Stimulated activated CD4-positive, alpha-beta T cell treated with anti-CD3 and anti-CD28 coated beads, TNF-alpha, amount 100 ng/mL, for 24 hours (primary cell): ENCODE results near the gene PTPRT.

Experiments
- DNase-seq, 3 experiments: peaks; one replicate each; pipeline ENCODE4 v3.0.0-alpha.2; 2020; ENCODE audit warnings: low read depth in 3 of 3

The PTPRT gene

DNA sequence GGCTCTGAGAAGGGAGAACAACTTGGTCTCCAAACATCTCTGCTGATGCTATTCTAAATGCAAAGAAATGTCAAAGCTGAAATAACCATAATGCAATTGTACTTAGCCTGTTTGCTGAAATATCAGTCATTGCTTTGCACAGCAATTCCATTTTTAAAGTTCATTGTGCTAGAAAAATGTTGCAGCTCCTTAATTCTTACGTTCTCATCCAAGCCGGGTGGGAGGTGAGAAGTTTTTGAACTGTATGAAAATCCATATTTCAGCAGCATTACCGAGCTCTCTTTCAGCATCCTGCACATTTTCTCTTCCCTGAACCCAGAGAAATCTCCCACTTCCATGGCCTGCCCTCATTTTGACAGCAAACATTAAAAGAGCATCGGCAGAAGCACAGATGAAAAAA lies 630.0 kb downstream of the PTPRT start:
- no peak for DNase-seq

DNA sequence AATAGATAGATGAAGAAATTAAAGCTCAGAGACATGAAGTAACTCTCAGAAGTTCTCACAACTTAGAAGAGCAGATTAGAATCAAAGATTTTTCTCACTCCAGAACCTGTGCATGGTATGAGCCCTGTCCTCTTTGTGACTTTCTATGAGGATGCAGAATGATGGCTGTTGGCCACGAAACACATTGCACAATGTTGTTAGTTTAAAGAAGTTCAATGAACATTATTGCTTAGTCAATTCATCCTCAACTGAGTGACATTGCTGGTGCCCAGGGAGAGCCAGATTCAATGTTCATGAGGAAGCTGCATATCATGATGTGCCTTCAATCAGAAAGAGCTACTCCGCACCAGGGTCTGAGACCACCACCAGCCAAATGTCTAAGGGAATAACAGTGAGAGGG lies 633.1 kb downstream of the PTPRT start:
- no peak for DNase-seq

DNA sequence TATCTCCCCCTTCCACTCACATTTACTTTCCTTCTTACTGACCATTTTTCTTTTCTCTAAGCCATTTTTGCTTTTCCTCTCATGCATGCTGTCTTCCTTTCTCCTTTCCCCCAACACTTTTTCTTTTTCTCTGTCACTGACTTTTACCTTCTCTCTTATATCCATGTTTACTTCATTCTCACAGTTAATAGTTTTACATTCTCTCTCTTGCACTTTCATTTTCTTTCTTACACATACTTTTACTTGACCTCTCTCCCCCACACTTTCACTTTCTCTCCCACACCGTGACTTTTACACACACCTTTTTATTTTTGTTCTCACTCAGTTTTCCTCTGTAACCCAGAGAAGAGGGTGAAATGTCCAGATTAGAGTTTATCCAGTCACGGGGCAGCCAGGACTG lies 636.3 kb downstream of the PTPRT start:
- no peak for DNase-seq

DNA sequence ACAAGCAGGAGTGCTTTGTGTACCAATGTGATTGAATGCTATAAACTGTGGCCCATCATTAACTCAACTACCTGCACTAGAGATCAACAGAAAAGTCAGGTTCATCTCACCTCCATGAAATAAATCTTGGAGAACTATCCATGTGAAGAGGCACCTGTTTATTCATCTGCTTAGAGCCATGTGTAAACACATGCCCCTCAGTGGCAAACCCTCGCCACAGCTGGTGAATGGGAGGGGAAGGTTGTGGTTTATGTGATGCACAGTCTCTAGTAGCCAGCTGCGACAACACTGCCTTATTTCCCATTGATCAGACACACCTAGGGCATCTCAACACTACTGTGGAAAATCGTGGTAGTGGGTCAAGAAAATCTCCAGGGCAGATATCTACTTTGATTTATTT lies 640.2 kb downstream of the PTPRT start:
- DNase-seq = no peak

DNA sequence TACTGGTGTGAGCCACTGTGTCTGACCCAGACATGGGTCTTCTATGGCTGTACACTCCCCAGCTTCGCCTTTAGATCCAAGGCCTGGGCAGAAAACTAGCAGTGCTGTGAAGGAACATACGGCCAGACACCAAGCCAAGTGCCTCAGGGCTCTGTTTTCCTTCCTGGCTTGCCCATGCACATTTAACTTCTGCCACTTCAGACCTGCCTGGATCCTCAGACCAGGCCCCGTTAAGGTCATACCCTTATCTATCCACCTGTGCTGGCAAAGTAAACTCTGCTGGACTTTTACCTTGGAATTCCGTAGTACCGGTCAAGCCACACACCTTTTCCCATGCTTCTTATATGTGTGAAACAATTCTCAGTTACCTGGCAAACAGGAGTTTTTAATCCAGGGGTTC lies 644.8 kb downstream of the PTPRT start:
- DNase-seq = no peak

DNA sequence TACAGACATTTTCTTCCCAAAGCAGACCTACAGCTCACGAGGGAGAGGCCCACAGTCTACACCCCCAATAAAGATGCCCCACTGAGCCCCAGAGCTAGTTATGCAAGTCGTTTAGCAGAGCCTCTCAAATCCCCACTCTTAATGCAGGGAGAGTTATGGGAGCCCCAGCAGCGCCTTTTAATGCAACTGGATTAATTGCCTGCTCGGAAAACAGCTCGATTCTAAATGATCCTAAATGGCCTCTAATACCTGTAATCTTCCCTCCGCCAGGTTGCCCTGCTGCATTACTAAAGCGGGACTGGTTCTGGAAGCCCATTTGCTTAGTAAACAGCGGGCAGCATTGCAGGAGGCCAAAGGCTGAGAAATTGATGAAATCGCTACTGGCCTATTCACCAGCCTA lies 656.9 kb downstream of the PTPRT start:
- DNase-seq = no peak

DNA sequence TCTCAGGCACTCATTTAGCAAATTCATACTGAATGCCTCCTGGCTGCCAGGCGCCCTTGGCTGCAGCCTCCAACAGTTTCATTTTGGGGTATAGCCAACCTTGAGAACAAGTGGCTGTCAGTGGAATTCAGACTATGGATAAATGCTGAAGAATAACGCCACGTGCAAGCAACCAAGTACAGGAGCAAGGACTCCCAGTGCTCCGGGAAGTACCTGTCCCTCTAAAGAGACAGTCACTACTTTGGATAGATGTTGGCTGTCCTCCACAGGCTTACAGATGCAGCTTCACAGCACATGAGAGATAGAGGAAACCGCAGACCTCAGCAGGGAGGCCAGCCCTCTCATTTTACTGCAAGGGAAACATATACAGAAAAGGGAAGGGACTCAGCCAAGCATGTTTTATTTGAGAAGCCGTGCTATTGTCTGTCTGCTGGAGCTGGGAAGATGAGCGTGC lies 658.2 kb downstream of the PTPRT start:
- DNase-seq = no peak

DNA sequence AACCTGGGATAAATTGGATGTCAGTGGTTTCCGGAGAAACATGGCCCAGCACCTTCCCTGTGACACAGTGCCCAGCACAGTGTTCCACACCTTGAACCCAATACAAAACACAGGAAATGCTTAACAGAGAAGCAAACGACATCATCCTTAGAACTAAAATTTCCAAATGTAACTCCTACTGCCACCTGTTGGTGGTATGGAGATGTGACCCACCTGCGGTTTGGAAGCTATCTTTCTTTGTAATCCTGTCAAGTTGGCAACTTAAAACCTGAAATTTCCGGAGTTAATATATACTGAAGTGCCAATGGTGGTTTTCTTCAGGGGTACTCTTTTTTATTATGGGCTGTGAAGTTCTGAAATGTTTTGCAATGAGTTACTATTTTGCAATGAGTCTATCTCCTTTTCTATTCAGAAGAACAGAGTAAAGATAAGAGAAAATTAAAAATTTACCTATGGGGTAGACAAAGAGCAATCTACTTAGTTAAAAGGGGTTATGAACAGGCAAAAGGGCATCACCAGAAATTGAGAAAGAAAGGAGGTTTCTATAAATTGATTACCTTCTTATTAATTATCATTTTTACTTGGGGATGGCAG lies 658.8 kb downstream of the PTPRT start:
- no peak for DNase-seq

DNA sequence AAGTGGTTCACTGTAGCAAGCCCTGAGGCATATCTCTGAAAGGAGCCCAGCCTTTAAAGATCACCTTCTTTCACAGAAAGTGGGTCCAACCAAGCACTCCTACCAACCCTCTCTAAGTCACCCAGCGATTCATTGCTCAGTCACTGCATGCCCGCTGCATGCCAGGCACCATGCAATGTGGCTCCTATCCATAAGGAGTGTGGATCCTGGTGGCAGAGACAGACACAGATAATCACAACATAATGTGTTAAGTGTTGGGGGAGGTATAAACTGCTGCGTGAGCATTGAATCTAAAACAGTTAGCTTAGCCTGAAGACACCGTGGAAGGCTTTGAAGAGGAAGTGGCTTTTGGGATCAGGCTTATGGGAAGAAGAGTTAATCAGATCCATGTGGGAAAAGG lies 659.5 kb downstream of the PTPRT start:
- DNase-seq = no peak

DNA sequence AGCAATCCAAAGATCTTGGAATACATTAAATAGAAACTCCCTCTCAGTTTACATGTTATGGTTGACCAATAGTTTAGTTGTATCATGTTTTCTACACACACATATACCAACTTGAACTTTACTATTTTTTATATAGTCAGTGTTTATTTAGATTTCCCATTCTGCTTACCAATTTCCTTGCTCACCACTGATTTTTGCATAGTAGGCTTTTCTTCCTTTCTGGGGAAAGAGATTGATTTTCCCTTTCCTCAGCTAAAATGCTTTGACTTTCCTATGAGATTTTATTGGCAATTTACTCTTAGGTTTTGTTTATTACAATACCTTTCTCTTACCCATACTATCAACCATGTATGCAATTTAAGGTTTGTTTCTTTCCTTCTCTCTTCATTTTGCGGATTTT lies 665.6 kb downstream of the PTPRT start:
- no peak for DNase-seq

DNA sequence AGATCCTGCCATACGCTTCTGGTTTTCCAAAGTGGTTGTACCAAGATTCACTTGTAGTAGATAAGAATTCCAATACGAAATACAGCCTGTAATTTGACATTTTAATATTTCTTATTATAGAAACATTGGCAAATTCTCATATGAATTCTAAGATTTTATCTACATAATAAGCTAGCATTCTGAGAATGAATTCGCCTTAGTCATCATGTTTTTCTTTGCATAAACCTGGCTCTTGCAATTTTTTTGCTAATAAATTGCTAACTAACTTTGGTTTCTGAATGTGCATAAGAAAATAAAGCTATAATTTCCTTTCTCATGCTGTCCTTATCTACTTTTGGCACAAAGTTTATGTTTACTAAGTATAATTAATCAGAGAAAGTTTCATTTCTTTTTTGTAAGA lies 673.0 kb downstream of the PTPRT start:
- no peak for DNase-seq

DNA sequence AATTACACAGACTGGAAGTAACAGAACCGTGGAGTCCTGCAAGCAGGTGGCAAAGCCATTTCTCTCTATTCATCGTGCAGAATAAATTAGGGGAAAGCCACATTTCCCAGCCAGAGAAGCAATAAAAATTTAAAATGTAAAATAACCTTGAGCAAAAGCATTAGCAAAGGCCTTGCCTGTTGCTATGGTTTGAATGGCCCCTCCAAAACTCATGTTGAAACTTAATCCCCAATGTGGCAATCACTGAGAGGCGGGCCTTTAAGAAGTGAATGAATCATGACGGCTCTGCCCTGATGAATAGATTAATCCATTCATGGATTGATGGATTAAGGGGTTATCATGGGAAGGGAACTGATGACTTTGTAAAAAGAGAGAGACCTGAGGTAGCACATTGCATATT lies 679.0 kb downstream of the PTPRT start:
- DNase-seq = no peak

DNA sequence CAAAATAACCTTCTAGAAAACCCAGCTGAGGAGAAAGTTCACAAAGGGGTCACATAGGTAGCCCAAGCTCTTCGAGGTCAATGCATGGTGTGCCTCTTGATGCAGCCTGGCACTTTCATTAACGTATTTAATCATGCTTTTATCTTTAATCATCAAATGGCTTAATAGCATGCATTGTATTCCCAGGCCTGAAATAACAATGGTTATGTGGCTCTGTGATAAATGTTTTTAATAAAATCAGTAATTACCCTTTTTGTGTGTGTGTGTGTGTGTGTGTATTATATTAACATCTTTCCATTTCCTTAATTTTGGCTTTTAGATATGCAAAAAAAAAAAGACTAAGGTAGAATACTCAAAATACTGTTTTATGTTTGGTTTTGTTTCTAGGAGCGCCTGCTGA lies 681.8 kb downstream of the PTPRT start:
- DNase-seq = no peak

DNA sequence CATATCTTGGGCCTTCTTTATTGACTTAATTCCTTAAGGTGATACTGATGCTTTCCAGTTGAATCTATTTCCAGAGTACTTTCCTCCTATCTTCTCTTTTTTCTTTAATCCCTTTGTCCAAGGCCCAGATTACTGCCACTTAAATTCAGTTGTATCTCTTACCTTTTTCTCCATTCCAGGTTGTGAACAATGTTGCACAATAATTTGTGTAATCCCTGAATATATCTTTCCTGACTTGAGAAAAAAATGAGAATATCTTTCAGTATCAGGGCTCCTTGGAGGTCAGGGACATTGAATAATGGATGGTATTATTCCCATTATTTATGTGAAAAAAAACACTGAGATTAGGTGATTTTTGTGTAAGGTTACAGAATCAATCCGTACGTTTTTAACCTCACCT lies 683.3 kb downstream of the PTPRT start:
- no peak for DNase-seq

DNA sequence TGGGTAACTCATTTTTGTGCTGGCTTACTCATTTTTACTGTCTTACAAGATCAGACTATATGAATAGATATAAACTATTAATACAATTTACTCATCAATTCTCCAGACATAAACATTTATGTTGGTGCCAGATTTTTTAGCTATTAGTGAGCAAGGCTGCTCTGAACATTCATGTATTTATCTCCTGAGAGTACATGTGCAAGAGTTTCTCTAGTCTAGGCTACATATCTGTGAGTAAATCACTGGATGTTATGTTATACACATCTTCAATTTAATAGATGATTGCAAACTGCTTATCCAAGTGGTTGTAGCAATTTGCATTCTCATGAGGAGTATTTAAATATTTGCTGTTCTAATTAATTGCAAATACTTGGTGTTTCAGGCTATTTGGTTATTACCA lies 687.1 kb downstream of the PTPRT start:
- DNase-seq = no peak

DNA sequence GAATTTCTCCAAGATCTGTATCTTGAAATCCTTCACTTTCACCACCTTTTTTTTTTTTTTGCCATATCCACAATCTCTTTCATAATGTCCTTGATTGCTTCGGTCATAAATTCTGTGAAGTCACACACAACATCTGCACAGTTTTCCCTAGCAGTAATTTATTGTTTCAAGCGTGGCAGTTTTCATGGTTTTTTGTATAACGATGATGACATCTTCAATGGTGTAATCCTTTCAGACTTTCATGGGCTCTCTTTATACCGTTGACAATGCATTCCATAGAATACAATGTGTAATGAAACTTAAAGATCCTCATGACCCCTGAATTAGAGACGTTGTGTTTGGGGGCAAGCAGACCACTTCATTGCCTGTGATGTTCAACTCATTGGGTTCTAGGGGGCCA lies 693.1 kb downstream of the PTPRT start:
- no peak for DNase-seq

DNA sequence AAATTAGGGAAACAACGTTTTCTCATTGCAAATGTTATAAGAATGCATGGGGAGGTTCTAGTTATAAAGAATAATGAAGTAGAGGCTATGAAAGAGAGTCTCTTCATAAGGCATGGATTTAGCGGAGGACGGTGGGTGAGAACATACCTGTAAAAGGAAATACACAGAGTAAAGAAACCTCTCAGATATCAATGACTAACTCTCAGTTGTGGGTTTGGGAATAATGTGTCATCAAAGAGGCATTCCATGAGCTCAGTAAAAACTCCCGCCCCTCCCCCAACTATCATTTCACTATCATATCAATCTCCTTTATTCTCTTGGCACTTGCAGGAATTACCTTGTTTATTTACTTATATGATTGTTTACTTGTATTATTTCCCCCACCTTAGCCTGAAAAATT lies 695.4 kb downstream of the PTPRT start:
- DNase-seq = no peak

DNA sequence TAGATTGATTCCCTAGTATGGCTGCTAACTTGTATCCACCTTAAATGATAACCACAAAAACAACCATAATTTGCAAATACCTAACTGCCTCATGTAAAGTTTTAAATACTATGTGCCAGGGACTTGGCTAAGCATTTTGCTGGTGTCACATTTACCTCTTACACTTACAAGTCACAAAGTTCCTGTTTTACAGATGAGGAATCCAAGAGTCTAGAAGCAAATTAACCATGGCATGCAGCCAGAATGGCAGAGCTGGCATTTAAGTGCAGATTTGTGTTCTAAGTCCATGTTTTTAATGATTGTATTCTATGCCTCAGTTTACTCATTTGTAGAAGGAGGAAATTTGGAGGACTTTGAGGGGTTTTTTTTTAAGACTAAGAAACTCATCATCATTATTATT lies 696.7 kb downstream of the PTPRT start:
- no peak for DNase-seq

DNA sequence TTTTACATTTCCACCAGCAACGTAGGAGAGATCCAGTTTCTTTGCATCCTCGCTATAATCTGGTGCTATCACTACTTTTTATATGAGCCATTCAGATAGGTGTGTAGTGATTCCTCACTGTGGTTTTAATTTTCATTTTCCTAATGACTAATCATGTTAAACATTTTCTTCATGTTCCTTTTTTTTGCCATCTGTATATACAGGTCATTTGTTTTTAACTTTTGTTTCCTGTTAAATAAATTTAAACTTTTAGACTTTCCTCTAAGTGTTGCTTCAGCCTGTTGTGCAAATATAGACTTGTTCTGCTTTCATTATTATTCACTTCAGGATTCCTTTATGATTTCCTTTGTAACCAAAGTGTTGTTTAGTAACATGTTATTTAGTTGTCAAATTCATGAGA lies 697.4 kb downstream of the PTPRT start:
- DNase-seq = no peak

DNA sequence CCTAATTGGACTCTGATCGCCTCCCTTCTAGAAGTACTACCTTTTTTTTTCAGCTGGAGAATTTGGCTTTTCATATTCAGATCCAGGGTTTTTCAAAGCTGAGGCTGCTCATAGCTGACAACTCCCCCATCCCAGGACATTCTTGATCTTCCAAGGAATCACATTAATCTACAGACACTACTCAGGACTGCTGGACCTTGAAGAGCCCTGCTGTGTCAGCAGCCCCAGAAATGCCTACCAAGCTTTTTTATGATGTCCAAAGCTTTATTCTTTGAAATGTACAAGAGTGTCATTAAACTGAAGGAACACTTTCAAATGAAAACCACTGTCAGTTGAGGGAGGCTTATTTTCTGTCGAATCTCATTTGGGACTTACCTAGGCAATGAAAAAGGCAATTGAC lies 704.1 kb downstream of the PTPRT start:
- no peak for DNase-seq

DNA sequence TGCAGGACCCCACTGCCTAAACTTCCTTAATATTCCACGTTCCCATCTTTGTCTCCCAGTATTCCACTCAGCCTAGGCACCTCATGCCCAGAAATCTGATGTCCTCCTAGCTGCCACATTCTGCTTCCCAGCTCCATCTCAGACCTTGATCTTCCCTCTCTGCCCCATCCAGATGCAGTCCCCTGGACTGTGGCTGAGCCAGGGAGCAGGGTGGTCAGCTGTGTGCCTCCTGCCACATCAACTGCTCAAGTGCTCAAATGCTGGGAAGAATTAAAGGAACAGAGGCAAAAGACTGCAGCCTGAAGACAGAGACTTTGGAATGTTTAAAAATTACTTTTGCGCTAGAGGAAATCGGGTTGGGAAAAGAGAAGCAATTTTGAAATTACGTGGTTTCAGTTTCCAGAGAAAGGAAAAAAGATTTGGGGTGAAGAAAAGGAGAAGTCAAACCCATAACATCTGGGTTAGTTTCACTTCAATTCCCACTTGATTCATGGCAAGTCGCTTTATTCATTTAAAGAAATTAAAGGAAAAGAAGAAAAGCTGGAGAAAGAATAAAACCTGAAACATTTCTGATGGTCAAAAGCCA lies 704.8 kb downstream of the PTPRT start:
- DNase-seq = no peak

DNA sequence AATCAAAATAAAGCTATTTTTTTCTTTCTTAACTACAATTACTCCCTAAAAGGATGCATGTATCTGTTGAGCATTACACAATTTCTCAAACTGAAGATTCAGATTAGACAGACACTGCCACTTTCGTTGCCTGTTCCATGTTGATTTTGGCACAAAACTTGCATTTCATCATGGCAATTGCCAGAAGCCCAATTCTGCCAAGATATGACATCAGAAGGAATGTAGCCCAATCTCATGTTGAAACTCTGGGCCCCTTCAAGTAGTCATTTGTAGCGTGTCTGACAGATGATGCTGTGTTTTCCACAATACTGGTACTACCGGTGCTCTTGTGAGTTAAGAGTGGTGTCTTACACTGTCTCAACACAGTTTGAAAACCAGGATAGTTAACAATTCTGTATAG lies 705.4 kb downstream of the PTPRT start:
- DNase-seq = no peak

DNA sequence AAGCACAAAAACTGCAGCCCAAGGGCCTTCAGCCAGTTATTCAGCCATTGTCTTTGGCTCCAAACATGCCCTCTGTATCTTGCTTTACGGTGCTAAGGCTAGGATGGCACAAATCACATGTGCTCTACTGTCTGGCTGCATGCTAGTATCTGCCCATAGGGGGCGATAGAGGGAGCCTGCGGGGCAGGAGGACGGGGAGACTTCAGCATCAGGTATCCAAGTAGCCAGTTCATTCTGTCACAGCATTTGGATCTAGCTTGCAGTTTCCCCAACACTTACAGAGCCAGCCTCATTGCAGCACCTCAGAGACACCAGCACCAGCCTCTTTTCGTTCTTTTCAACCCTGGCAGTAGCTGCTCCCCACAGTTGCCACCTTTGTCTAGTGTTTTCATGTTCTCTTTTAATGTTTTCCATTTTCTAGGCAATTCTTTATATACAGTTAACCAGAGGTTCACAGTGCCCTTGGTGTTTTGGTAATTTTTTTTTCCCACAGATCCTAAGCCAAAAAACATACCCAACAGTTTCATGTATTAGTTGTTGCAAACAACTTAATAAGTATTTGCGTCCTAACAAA lies 705.9 kb downstream of the PTPRT start:
- DNase-seq = peak in 1 of 3 experiments; percentile 0

DNA sequence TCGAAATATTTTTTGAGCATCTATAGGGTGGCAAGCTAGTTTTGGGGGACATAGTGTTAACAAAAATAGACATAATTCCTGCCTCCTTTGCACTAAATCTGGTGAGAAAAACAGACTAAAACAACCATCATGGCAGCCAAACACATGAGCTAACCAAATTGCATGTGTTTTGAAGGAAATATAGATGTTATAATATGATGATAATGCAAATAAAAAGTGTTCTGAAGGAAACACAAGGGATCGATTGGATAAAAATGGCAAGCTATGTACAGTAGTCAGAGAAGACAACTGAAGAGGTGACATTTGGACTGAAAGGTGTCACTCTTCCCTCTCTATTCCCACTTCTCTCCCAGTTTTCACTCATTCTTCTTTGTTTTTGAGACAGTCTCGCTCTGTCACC lies 706.9 kb downstream of the PTPRT start:
- DNase-seq = no peak
